ENCODE results near the gene CCNDBP1.

Gene CCNDBP1

DNA sequence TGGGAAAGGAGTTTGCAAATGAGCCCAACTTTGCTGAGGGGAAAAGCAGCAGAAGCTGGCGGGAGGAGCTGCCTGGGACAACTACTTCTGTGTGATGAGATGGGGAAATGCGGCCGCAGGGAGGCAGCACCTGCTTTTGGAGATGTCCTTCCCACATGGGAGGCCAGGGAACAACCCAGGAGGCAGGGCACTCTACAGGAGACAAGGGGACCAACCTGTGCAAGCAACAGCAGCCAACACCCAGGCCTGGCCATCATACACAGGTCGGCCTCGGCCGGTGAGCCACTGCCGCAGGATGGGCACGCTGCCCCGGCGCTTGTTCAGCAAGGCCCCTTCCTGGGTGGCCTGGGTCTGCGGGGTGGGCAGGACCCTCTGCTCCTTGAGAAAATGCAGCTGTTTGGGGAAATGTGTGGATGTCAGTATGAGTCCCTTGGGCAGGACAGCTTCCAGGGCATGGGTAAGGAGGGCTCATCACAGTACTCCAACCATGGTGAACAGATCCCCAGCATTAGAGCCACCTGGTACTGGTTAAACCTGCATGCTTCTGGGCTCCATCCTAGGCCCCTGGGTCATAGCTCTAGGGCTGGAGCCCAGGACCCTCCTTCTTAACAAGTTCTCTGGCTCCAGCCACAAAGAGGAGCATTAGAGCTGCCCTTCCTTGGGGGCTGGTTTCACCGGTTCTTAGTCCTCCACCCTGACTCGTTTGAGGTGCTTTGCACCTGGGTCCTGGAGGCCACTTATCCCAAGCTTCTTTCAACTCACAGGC is 24.0 kb downstream of the CCNDBP1 start:
- H3K4me3 ChIP-seq (ENCODE audit: low read depth, low read length), result no peak overlapping the region
- TF ChIP-seq, protein P1, sequence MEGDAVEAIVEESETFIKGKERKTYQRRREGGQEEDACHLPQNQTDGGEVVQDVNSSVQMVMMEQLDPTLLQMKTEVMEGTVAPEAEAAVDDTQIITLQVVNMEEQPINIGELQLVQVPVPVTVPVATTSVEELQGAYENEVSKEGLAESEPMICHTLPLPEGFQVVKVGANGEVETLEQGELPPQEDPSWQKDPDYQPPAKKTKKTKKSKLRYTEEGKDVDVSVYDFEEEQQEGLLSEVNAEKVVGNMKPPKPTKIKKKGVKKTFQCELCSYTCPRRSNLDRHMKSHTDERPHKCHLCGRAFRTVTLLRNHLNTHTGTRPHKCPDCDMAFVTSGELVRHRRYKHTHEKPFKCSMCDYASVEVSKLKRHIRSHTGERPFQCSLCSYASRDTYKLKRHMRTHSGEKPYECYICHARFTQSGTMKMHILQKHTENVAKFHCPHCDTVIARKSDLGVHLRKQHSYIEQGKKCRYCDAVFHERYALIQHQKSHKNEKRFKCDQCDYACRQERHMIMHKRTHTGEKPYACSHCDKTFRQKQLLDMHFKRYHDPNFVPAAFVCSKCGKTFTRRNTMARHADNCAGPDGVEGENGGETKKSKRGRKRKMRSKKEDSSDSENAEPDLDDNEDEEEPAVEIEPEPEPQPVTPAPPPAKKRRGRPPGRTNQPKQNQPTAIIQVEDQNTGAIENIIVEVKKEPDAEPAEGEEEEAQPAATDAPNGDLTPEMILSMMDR (IDR thresholded peaks at IDR 0.05; ENCODE audit: low read depth, low read length, missing control alignments), result peak; percentile 42
- in situ Hi-C loops (cut with HindIII; ENCODE audit: low pct_ligation_motif_present, low sequenced_read_pairs), result no loop called here
- H3K27me3 ChIP-seq (replicated peaks), result peaks cover 13% of the 10 kb centered on the region
- no peak overlapping the region for H3K27ac ChIP-seq
- H3K36me3 ChIP-seq (replicated peaks), result no peaks in the 10 kb centered on the region
- DNase-seq, result no peak

DNA sequence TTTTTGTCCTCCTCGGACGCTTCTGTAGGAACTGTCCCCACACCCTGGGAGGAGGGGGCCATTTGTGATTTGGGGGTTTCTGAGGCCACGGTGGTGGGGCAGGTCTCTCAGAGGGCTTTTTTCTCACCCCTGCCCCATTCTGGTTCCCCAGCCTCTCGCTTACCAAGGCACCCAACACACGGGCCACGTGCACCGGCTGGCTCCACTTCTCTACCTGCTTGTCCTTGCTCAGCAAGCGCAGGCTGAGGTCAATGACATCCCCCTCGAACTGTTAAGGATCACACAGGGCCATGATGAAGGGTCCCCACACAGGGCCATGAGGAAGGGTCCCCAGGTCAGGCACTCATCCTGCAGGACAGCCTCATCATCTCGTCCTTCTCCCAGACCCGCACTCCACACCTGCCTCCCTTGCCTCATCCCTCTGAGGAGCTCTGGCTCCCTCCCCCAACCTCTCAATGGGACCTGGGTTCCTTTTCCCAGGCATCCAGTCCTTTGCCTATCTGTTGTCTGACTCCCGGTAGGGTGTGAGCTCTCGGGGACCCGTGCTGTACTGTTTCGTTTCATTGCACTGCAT is 25.1 kb downstream of the CCNDBP1 start:
- Histone ChIP-seq H3K4me3 (ENCODE audit: low read depth, low read length) (no peak overlapping the region), H3K27ac (no peak overlapping the region), H3K27me3 (replicated peaks) (peaks cover 13% of the 10 kb centered on the region), H3K36me3 (replicated peaks) (no peaks in the 10 kb centered on the region)
- in situ Hi-C loops (cut with HindIII; ENCODE audit: low pct_ligation_motif_present, low sequenced_read_pairs), result no loop called here
- no peak for DNase-seq
- TF ChIP-seq, protein P1 (IDR thresholded peaks at IDR 0.05; ENCODE audit: low read depth, low read length, missing control alignments), result no peak

GRCh38 chr15:43210807-43211206 is 25.6 kb downstream of the CCNDBP1 start:
- H3K27ac ChIP-seq, result no peak overlapping the region
- H3K36me3 ChIP-seq (replicated peaks), result no peaks in the 10 kb centered on the region
- TF ChIP-seq, protein P1 (IDR thresholded peaks at IDR 0.05; ENCODE audit: low read depth, low read length, missing control alignments), result peak; percentile 1
- H3K27me3 ChIP-seq (replicated peaks), result peaks cover 13% of the 10 kb centered on the region
- H3K4me3 ChIP-seq (ENCODE audit: low read depth, low read length), result no peak overlapping the region
- DNase-seq, result no peak
- in situ Hi-C loops (cut with HindIII; ENCODE audit: low pct_ligation_motif_present, low sequenced_read_pairs), result no loop called here

GRCh38 chr15:43211224-43211735 is 26.1 kb downstream of the CCNDBP1 start:
- peaks cover 13% of the 10 kb centered on the region for H3K27me3 ChIP-seq (replicated peaks)
- H3K36me3 ChIP-seq (replicated peaks), result no peaks in the 10 kb centered on the region
- H3K4me3 ChIP-seq (ENCODE audit: low read depth, low read length), result no peak overlapping the region
- TF ChIP-seq, protein P1 (IDR thresholded peaks at IDR 0.05; ENCODE audit: low read depth, low read length, missing control alignments), result no peak
- DNase-seq, result no peak
- H3K27ac ChIP-seq, result no peak overlapping the region
- in situ Hi-C loops (cut with HindIII; ENCODE audit: low pct_ligation_motif_present, low sequenced_read_pairs), result no loop called here

GRCh38 chr15:43212299-43212698 is 27.1 kb downstream of the CCNDBP1 start:
- H3K27ac ChIP-seq, result no peak overlapping the region
- no peak overlapping the region for H3K4me3 ChIP-seq (ENCODE audit: low read depth, low read length)
- H3K36me3 ChIP-seq (replicated peaks), result no peaks in the 10 kb centered on the region
- no peak for DNase-seq
- in situ Hi-C loops (cut with HindIII; ENCODE audit: low pct_ligation_motif_present, low sequenced_read_pairs), result no loop called here
- TF ChIP-seq, protein P1 (IDR thresholded peaks at IDR 0.05; ENCODE audit: low read depth, low read length, missing control alignments), result no peak
- H3K27me3 ChIP-seq (replicated peaks), result peaks cover 10% of the 10 kb centered on the region
